Effector memory CD4-positive, alpha-beta T cell (primary cell): ENCODE measurements around the gene TARDBP.
"Not testable (repeated sequence)": the region's sequence is repeated elsewhere in the genome, so short reads cannot be mapped to it uniquely, and the experiment has no call there.

Experiments used
- DNase-seq, 3 donors: peaks; one replicate each; pipeline ENCODE4 v3.0.0-alpha.2; 2020
- H3K27ac ChIP-seq: 2 replicates; pipeline ENCODE4 v1.7.0; 2013; ENCODE audit warnings: mild to moderate bottlenecking, low read length, moderate library complexity; ENCODE audit not compliant: insufficient read depth, poor library complexity, severe bottlenecking
- H3K27me3 ChIP-seq: replicated peaks from 2 replicates; pipeline ENCODE4 v1.7.0; 2013; ENCODE audit warnings: mild to moderate bottlenecking, low read length; ENCODE audit not compliant: insufficient read depth, control insufficient read depth, poor library complexity, severe bottlenecking
- H3K36me3 ChIP-seq: 2 replicates; pipeline ENCODE4 v1.7.0; 2013; ENCODE audit warnings: mild to moderate bottlenecking, low read length, moderate library complexity; ENCODE audit not compliant: control insufficient read depth, insufficient read depth
- H3K4me1 ChIP-seq: 2 replicates; pipeline ENCODE4 v1.7.0; 2013; ENCODE audit warnings: low read length, mild to moderate bottlenecking; ENCODE audit not compliant: control insufficient read depth, insufficient read depth, poor library complexity, severe bottlenecking
- H3K4me3 ChIP-seq: 2 replicates; pipeline ENCODE4 v1.7.0; 2013; ENCODE audit warnings: low read length, low read depth, mild to moderate bottlenecking; ENCODE audit not compliant: insufficient read depth, poor library complexity, severe bottlenecking
- H3K9me3 ChIP-seq: 2 replicates; pipeline ENCODE4 v1.7.0; 2013; ENCODE audit warnings: mild to moderate bottlenecking, low read length, moderate library complexity; ENCODE audit not compliant: control insufficient read depth

The TARDBP gene

GRCh38 chr1:10992864-10993263 lies 19.6 kb upstream of the TARDBP start:
- Histone ChIP-seq H3K4me1 (no peaks in the 10 kb centered on the region), H3K27ac (no peak overlapping the region), H3K27me3 (no peaks in the 10 kb centered on the region), H3K36me3 (no peaks in the 10 kb centered on the region), H3K9me3 (no peaks in the 10 kb centered on the region), H3K4me3 (no peak overlapping the region)
- DNase-seq, result no peak

- Histone ChIP-seq H3K27me3 (no peaks in the 10 kb centered on the region), H3K4me3 (no peak overlapping the region), H3K27ac (no peak overlapping the region), H3K4me1 (no peaks in the 10 kb centered on the region), H3K9me3 (no peaks in the 10 kb centered on the region), H3K36me3 (no peaks in the 10 kb centered on the region)
- no peak for DNase-seq
Observed at GRCh38 chr1:10996100-10996499, 16.4 kb upstream of the TARDBP start.

GRCh38 chr1:11000526-11000925 lies 11.9 kb upstream of the TARDBP start:
- Histone ChIP-seq H3K9me3 (no peaks in the 10 kb centered on the region), H3K27ac (no peak overlapping the region), H3K27me3 (no peaks in the 10 kb centered on the region), H3K4me1 (no peaks in the 10 kb centered on the region), H3K4me3 (no peak overlapping the region), H3K36me3 (no peaks in the 10 kb centered on the region)
- no peak for DNase-seq

GRCh38 chr1:11013160-11013531 lies 692 bp downstream of the TARDBP start:
- H3K9me3 ChIP-seq, result no peaks in the 10 kb centered on the region
- peak overlapping the region; percentile 97 for H3K27ac ChIP-seq
- H3K4me3 ChIP-seq, result peak overlapping the region; percentile 99
- peaks cover 21% of the 10 kb centered on the region for H3K4me1 ChIP-seq
- DNase-seq, result no peak
- no peaks in the 10 kb centered on the region for H3K27me3 ChIP-seq
- H3K36me3 ChIP-seq, result peaks cover 38% of the 10 kb centered on the region

GRCh38 chr1:11019358-11019757 lies 6.9 kb downstream of the TARDBP start:
- H3K4me1 ChIP-seq, DNase-seq, H3K9me3 ChIP-seq, H3K27me3 ChIP-seq, H3K27ac ChIP-seq, H3K4me3 ChIP-seq: not testable (repeated sequence)
- peaks cover 85% of the 10 kb centered on the region for H3K36me3 ChIP-seq

- H3K4me1 ChIP-seq, result peaks cover 2% of the 10 kb centered on the region
- no peak for DNase-seq
- peaks cover 83% of the 10 kb centered on the region for H3K36me3 ChIP-seq
- H3K4me3 ChIP-seq, result no peak overlapping the region
- no peaks in the 10 kb centered on the region for H3K27me3 ChIP-seq
- no peaks in the 10 kb centered on the region for H3K9me3 ChIP-seq
- H3K27ac ChIP-seq, result no peak overlapping the region
Observed at GRCh38 chr1:11019971-11020370, 7.5 kb downstream of the TARDBP start.

- Histone ChIP-seq H3K9me3 (no peaks in the 10 kb centered on the region), H3K27ac (no peak overlapping the region), H3K27me3 (no peaks in the 10 kb centered on the region), H3K4me1 (no peaks in the 10 kb centered on the region), H3K36me3 (peaks cover 69% of the 10 kb centered on the region), H3K4me3 (no peak overlapping the region)
- no peak for DNase-seq
Observed at GRCh38 chr1:11023201-11023600, 10.7 kb downstream of the TARDBP start.

- peaks cover 58% of the 10 kb centered on the region for H3K36me3 ChIP-seq
- no peaks in the 10 kb centered on the region for H3K4me1 ChIP-seq
- H3K27ac ChIP-seq, result no peak overlapping the region
- H3K9me3 ChIP-seq, result no peaks in the 10 kb centered on the region
- no peak for DNase-seq
- no peak overlapping the region for H3K4me3 ChIP-seq
- H3K27me3 ChIP-seq, result no peaks in the 10 kb centered on the region
Observed at GRCh38 chr1:11024154-11024873, 11.9 kb downstream of the TARDBP start.

- Histone ChIP-seq H3K36me3 (peaks cover 55% of the 10 kb centered on the region), H3K9me3 (no peaks in the 10 kb centered on the region), H3K27me3 (no peaks in the 10 kb centered on the region), H3K4me3 (no peak overlapping the region), H3K27ac (no peak overlapping the region), H3K4me1 (no peaks in the 10 kb centered on the region)
- no peak for DNase-seq
Observed at GRCh38 chr1:11024874-11025203, 12.4 kb downstream of the TARDBP start.

- no peaks in the 10 kb centered on the region for H3K4me1 ChIP-seq
- no peak overlapping the region for H3K27ac ChIP-seq
- H3K36me3 ChIP-seq, result peaks cover 47% of the 10 kb centered on the region
Observed at GRCh38 chr1:11025618-11026017, 13.2 kb downstream of the TARDBP start.

More at GRCh38 chr1:11025618-11026017, 13.2 kb downstream of the TARDBP start:
- no peak overlapping the region for H3K4me3 ChIP-seq
- no peaks in the 10 kb centered on the region for H3K27me3 ChIP-seq
- DNase-seq, result no peak
- no peaks in the 10 kb centered on the region for H3K9me3 ChIP-seq
